Thyroid gland (tissue), 4 donors: Measurements from ENCODE around the gene SFRP5.

Experiments
- CTCF ChIP-seq, 6 experiments: fragments of 200-600 bp in 3 of 6; fragments of 450-650 bp in 3 of 6; sonication (generic) in 3 of 6; IDR thresholded peaks; one replicate each; pipeline ENCODE4 v1.5.1; 2016 to 2019; ENCODE audit warnings: antibody characterized with exemption in 6 of 6, mild to moderate bottlenecking in 2 of 6, inconsistent platforms in 1 of 6, moderate library complexity in 1 of 6
- POLR2A ChIP-seq, 2 donors: fragments of 450-650 bp; IDR thresholded peaks; one replicate each; pipeline ENCODE4 v1.6.1; 2017; ENCODE audit warnings: antibody characterized with exemption in 2 of 2, mild to moderate bottlenecking in 2 of 2, moderate library complexity in 1 of 2

GRCh38 chr10:97760461-97761257, 11.1 kb downstream of the SFRP5 start:
- TF ChIP-seq POLR2A (IDR thresholded peaks at IDR 0.05): no peak
- no peak for TF ChIP-seq CTCF (IDR thresholded peaks at IDR 0.05)
